Ishikawa (cell line): Measurements from ENCODE around the gene PEX11B.

Experiments used
- CEBPB ChIP-seq: IDR thresholded peaks from 2 replicates; pipeline ENCODE4 v1.6.1; 2012
- CREB1 ChIP-seq: IDR thresholded peaks from 2 replicates; pipeline ENCODE4 v1.6.1; 2012; ENCODE audit warnings: low read depth
- EP300 ChIP-seq: IDR thresholded peaks from 2 replicates; pipeline ENCODE4 v1.6.1; 2012; ENCODE audit warnings: borderline replicate concordance
- MAX ChIP-seq: IDR thresholded peaks from 2 replicates; pipeline ENCODE4 v1.6.1; 2012
- NFIC ChIP-seq: IDR thresholded peaks from 2 replicates; pipeline ENCODE4 v1.6.1; 2012
- REST ChIP-seq: IDR thresholded peaks from 2 replicates; pipeline ENCODE4 v1.6.1; 2012; ENCODE audit warnings: low read depth, mild to moderate bottlenecking
- TAF1 ChIP-seq: IDR thresholded peaks from 2 replicates; pipeline ENCODE4 v1.6.1; 2012; ENCODE audit warnings: low read depth, mild to moderate bottlenecking
- TCF12 ChIP-seq: IDR thresholded peaks from 2 replicates; pipeline ENCODE4 v1.6.1; 2012; ENCODE audit warnings: low read depth
- USF1 ChIP-seq: IDR thresholded peaks from 2 replicates; pipeline ENCODE4 v1.6.1; 2012
- YY1 ChIP-seq: IDR thresholded peaks from 2 replicates; pipeline ENCODE4 v1.6.1; 2012; ENCODE audit warnings: low read depth
- ZBTB7A ChIP-seq: IDR thresholded peaks from 2 replicates; pipeline ENCODE4 v1.6.1; 2012; ENCODE audit warnings: low read depth

GRCh38 chr1:145898756-145899155 lies 19.8 kb downstream of the PEX11B start:
- no peak for TF ChIP-seq YY1
- TF ChIP-seq CREB1: no peak
- no peak for TF ChIP-seq TAF1
- no peak for TF ChIP-seq REST
- TF ChIP-seq USF1: no peak
- no peak for TF ChIP-seq EP300
- no peak for TF ChIP-seq ZBTB7A
- no peak for TF ChIP-seq CEBPB
- TF ChIP-seq MAX: no peak
- no peak for TF ChIP-seq TCF12
- TF ChIP-seq NFIC: no peak
